NCI-H1930 (cell line): Measurements from ENCODE around the gene PAPPA.

Source experiments
- DNase-seq, 2 experiments: peaks; one replicate each; lab custom pipeline; 2025; lab: John Stamatoyannopoulos, UW

Gene PAPPA

DNA sequence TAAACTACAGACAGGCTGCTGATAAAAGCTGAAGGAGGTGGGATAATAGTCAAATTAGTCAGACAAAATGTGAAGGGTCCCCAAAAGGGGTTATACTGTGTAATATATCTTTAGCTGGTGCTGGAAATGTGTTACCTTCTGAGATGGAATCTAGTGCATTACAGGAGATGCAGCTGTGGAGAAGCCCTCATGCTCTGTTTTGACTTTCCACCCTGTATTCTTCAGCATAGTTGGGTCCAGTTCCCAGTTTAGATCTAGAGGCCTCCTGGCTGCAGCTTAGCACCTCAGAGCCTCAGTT, 122.6 kb downstream of the PAPPA start:
- no peak for DNase-seq

GRCh38 chr9:116276651-116277121, 123.1 kb downstream of the PAPPA start:
- DNase-seq: no peak

DNA sequence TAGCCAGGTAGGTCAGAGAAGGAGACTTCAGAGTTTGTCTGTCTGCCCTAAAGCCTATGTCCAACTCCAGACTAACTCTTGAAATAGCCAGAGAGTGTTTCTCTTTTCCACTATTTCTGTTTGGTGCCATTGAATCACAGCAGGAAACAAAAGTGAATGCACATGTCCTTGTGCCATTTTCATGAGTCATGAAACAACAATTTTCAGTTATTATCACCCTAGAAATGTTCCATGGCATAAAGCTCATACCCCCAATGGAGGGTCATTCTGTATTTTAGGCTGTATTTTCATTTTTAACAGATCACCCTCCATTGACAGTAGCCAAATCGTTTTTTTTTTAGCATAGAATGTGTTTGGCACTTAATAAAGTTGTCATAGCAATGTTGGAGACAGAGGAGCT, 124.7 kb downstream of the PAPPA start:
- DNase-seq: no peak

DNA sequence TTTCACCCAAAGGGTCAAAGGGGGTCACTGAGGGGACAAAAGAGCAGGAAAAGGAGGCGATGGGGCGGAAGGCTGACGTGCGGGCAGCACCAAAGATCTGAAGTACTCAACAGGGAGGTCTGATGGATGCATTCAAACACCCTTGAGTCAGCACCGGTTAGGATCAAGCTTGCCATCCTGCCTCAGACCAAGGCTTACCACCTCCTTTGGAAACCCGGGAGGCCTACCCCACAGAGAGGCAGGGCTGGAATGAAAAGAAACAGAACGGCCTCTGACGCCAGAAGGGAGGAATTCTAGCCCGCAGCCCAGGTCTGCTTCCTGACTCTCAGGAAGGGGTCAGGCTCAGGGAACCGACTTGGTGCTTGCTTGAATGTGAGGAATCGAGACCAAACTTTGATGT, 125.6 kb downstream of the PAPPA start:
- no peak for DNase-seq

DNA sequence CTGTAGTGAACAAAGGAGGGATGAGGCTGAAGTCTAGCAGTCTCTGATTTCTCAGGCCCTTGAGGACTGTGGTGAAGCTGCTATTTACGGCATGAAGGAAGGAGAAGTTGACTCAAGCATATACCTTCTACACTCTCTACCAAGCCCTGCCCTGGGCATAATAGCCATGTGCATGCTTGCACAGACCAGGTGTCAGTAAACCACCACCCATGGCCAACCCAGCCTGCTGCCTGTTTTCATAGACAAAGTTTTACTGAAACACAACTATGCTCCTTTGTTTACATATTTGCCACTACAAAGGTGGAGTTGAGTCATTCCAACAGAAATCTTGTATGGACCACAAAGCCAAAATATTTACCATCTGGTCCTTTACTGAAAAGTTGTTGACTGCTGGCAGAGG, 126.9 kb downstream of the PAPPA start:
- no peak for DNase-seq

DNA sequence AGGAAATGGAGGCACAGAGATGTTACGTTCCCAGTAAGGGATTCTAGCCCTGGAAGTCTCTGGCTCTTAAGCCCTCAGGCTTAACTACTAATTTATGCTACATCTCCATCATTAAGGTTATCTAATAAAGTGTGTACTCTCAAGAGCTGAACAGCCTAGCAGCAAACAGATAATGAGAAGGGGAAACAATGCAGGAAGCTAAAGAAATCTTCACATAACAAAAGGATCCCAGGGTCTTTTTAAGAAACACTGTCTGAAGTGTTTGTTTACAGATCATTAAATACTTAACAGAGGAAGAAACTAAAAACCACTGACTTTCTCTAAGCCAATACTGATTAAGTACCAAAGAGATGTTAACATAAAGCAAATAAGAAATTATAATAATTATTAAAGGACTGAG, 129.0 kb downstream of the PAPPA start:
- no peak for DNase-seq

DNA sequence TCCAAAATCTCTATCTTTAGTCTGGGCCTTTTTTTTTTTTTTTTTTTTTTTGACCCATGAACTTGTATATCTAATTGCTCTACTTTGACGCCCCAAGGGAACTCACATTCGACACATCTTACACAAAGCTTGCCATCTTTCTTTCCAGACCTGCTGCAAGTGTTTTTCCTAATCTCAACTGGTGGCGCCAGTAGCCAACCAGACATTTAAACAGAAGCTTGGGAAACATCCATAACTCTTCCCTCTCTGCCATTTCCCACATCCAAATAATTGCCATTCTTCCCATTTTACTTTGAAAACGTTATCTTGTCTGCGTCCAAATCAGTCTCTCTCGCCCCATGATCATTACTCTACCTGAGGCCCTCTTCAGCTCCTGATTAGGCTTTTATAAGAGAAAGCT, 130.9 kb downstream of the PAPPA start:
- no peak for DNase-seq

DNA sequence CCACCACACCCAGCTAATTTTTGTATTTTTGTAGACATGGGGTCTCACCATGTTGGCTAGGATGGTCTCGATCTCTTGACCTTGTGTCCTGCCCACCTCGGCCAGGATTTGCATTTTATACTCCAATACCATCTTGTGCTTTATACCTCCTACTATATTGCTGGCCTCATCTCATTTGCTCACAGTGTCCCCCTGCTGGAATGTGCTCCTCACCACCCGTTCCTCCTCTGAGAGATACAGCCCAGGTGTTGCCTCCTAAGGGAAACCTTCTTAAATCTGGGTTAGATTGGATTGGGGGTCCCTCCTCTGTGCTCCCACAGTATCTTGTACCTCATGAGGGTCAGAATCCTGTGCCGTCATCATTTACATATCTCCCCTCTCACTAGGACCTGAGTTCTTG, 131.7 kb downstream of the PAPPA start:
- no peak for DNase-seq

- DNase-seq: no peak
These were observed 132.7 kb downstream of the PAPPA start for GRCh38 chr9:116286297-116286696.

DNA sequence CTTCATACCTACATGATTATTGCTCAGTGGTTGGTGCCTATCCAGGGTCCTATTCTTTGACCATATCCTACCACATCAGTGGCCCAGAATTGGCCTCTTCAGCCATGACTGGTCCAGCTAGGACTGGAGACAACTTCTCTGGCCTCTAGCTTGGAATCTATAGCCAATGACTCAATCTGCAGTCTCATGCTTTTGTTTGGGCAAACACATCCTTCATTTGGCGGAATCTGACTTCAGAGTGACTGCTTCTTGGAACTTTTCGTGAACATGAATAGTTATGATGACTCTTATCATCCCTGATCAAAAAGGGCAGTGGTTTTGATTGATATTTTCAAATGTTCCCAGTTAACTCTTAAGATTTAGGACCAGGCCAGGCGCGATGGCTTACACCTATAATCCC, 134.1 kb downstream of the PAPPA start:
- DNase-seq: no peak

GRCh38 chr9:116288658-116289057, 135.1 kb downstream of the PAPPA start:
- DNase-seq: no peak

DNA sequence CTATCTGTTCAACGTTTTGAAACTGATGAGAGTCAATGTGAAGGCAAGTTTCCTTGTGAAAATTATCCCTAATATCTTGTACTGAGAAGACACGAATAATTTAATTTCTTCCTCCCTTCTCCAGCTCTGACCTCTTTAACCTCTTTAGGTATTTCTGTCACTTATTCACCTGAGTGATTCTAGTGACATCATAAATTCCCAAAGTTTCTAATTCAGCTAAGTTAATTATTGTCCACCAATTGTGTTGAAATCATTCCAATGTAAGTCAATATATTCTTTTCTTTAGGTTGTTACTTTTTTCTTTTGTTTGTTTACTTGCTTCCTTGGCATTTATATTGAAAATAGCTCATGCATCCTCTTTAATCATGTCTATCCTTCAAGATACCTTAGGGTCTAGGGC, 143.8 kb downstream of the PAPPA start:
- no peak for DNase-seq

DNA sequence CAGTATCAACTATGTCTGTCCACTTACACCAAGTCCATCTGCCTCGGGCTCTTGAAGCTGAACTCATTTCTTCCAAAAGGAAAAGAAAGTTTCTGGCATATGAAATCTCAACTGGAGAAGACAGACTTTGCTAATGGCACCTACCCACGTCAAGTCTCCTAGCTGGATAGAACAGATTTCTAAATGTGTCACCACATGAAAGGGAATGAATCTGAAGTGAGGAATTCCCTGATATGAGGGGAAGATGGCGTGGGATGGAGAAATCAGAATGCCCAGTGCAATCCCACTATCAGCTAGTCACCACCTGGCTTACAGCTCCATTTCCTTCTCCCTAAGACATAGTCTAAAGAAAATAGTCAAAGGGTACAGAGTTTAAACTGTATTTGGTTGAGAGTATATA, 144.7 kb downstream of the PAPPA start:
- no peak for DNase-seq

DNA sequence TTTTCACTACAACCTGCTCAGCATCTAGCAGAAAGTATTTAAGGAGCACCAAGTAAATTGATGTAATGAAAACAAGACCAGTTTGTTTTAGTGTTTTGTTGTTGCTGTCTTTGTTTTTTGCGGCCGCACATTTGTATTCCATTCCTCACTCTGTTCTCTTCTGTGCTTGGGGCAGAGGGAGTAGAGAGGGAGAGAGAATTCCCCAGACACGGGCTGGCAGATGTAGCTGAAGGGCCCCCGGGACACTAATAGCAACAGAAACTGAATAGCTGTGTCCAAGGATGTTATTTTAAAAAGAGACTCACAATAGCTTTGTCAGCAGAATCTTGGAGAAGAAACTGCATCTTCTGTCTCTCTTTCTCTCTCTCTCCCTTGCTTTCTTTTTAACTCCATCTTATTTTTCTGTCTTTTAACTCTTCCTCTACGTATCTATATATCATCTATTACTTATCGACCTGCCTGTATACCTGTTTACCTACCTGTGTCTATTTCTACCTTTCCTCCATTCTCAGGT, 145.3 kb downstream of the PAPPA start:
- no peak for DNase-seq

GRCh38 chr9:116300360-116300870, 146.8 kb downstream of the PAPPA start:
- no peak for DNase-seq

- no peak for DNase-seq
These were observed 149.7 kb downstream of the PAPPA start for GRCh38 chr9:116303270-116303669.

DNA sequence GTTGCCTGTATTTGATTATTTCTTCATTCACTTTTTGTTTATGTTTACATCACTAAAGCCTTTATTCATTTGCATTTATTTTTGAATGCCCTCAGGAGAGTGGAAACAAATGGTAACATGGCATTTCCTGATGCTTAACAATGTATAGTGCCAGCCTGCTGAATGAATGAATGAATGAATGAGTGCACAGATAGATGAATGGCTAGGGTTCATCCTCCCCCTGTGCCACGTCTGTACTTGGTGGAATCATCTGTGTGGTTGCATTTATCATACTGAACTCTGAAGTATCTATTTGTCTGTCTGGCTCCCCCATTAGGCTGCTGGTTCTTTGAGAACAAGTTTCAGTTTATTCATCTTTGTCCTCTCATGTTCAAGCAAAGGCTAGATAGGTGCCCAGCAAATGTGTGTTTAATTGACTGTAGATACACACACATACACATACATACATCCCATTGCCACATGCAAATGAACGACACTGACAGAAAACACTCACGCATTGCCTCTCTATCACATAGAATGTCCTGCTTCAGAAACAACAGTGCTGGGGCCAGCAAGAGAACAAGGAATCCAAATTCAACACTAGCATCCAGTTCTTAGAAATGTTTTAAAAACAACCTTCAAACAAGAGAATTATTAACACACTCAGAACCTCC, 150.4 kb downstream of the PAPPA start:
- no peak for DNase-seq

GRCh38 chr9:116304761-116305160, 151.2 kb downstream of the PAPPA start:
- DNase-seq: no peak

DNA sequence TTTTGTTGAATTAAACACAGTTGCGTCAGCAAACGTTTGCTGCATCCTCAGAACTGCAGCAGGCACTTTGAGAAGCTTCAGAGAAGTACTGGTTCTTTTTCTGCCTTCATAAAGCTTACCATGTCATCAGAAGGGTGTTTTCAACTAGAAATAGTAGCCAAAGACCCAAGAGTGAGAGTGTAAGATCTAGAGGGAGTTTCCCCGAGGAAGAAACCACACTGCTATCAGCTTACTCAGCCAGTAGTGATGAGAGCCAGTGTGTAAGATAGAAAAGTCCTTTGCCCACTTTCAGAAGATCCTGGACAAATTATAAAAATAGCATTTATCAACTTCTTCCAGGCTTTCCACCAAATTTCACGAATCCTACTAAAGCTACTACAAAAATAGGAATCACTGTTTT, 154.5 kb downstream of the PAPPA start:
- no peak for DNase-seq

DNA sequence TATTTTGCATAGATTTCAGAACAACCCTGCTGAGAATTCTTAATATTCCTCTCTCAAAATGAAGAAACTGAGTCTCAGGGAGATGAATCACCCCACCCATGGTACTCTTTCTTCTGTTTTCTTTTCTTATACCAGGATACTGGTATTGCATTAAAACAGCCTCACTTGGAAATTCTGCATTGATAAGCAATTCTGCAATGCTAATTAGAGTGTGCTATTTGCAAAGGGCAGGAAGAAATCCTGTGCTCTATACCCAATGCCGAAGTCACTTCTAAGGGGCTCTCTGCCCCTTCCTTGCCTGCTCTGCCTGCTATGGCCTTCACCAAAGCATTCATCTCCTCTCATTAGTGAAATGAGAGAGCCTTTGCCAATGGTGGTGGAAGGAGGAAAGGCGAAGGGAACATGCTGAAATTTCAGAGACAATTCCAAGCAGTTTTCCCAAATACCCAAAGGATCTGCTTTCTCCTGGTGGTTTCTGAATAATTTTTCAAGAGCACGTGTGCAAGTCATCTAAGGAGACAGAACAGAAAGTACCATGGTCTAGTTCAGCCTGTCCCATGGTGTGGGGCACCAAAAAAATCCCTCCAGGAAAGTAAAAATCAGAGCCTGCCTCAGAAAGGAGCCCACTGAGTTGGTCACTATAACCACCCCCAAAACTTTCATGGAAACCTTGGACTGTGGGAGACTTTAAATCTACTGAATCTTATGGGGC, 156.5 kb downstream of the PAPPA start:
- no peak for DNase-seq

GRCh38 chr9:116312221-116312620, 158.6 kb downstream of the PAPPA start:
- DNase-seq: no peak

- no peak for DNase-seq
These were observed 160.0 kb downstream of the PAPPA start for GRCh38 chr9:116313638-116314037.

- no peak for DNase-seq
These were observed 162.7 kb downstream of the PAPPA start for GRCh38 chr9:116316246-116316645.

DNA sequence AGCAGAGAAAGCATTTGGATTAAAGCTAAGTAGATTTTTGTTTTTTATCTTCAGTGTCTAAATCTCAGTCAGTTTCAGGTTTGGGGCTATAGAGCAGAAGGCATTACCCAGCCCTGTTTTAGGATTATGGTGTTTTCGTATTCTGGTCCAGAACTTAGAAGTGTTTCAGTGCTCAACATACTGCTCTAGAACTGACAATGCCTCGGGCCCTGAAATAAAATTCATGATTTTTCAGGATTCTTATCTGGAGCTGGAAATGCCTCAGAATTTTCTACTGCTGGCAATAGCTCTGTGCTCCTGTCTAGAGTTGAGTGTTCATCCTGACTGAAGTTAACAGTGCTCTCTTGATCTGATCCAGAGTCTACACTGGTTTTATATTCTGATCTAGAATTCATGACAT, 163.9 kb downstream of the PAPPA start:
- DNase-seq: no peak
